ENCODE measurements around the gene DCAF5. TPM values are rescaled to one million over a fixed set of nuclear protein-coding genes. Genes with fewer than 3 reads are reported as not detected.

Gene DCAF5
- total and polyA plus RNA-seq, 2 donors (not counting 1 experiment from before 2014, with no cell fraction given), result 62.2 to 65.5 TPM

GRCh38 chr14:69040353-69040752, 112.6 kb downstream of the DCAF5 start:
- no CpG with 5 or more reads among the region's 2 CpGs for WGBS (ENCODE audit: insufficient coverage)
- Histone ChIP-seq H3K36me3 (replicated peaks in 1 of 2; ENCODE audit: control extremely low read depth in 1 of 2, control insufficient read depth in 1 of 2, extremely low read depth in 1 of 2, insufficient read depth in 2 of 2, low read length in 1 of 2) (no peaks in the 10 kb centered on the region), H3K4me1 (ENCODE audit: control insufficient read depth in 2 of 2, insufficient read depth in 2 of 2, low read length in 2 of 2) (no peaks in the 10 kb centered on the region), H3K4me2 (replicated peaks; ENCODE audit: low read depth, low read length, poor library complexity, severe bottlenecking) (no peak overlapping the region), H3K9me3 (ENCODE audit: control extremely low read depth in 1 of 3, control insufficient read depth in 2 of 3, insufficient read depth in 1 of 3, low read length in 2 of 3) (peaks cover 0 to 2% (median 0%) of the 10 kb centered on the region in 3 donors), H3K4me3 (ENCODE audit: control extremely low read depth in 1 of 5, extremely low read depth in 1 of 5, insufficient read depth in 1 of 5, low read depth in 2 of 5, low read length in 4 of 5) (no peak overlapping the region), H3K9ac (ENCODE audit: low read length) (no peak overlapping the region), H2AFZ (ENCODE audit: insufficient read depth, low read depth, low read length, poor library complexity, severe bottlenecking) (no peak overlapping the region), H3K79me2 (ENCODE audit: control insufficient read depth, insufficient read depth, low read length) (no peaks in the 10 kb centered on the region), H3K27me3 (replicated peaks in 1 of 4; ENCODE audit: control extremely low read depth in 1 of 4, control insufficient read depth in 3 of 4, insufficient read depth in 4 of 4, low read length in 3 of 4) (peaks cover 0 to 37% (median 11%) of the 10 kb centered on the region in 4 experiments), H4K20me1 (ENCODE audit: control insufficient read depth, insufficient read depth, low read length, poor library complexity, severe bottlenecking) (no peaks in the 10 kb centered on the region), H3K27ac (ENCODE audit: low read length in 2 of 2) (no peak overlapping the region)
- TF ChIP-seq EZH2 (IDR thresholded peaks at IDR 0.05; ENCODE audit: borderline replicate concordance, insufficient read depth, low read depth, low read length, poor library complexity, severe bottlenecking) (no peak), CTCF (IDR thresholded peaks at IDR 0.05) (no peak)
- H3K4me1 Mint-ChIP-seq, result no peaks in the 10 kb centered on the region
- H3K9me3 Mint-ChIP-seq (ENCODE audit: insufficient read depth), result no peaks in the 10 kb centered on the region
- ATAC-seq (ENCODE audit: low read depth) (no peak), DNase-seq (no peak)
- POLR2A ChIA-PET, result no interaction called here
- CTCF ChIA-PET, result no interaction called here
- no peak overlapping the region for H3K4me3 Mint-ChIP-seq
- H3K27me3 Mint-ChIP-seq, result peaks cover 53% of the 10 kb centered on the region
- intact Hi-C loops (cut with micrococcal nuclease), result no loop called here
- H3K27ac Mint-ChIP-seq, result no peak overlapping the region

- Histone ChIP-seq H3K4me3 (ENCODE audit: control extremely low read depth in 1 of 5, extremely low read depth in 1 of 5, insufficient read depth in 1 of 5, low read depth in 2 of 5, low read length in 4 of 5) (no peak overlapping the region), H3K36me3 (replicated peaks in 1 of 2; ENCODE audit: control extremely low read depth in 1 of 2, control insufficient read depth in 1 of 2, extremely low read depth in 1 of 2, insufficient read depth in 2 of 2, low read length in 1 of 2) (no peaks in the 10 kb centered on the region), H3K4me1 (ENCODE audit: control insufficient read depth in 2 of 2, insufficient read depth in 2 of 2, low read length in 2 of 2) (no peaks in the 10 kb centered on the region), H3K79me2 (ENCODE audit: control insufficient read depth, insufficient read depth, low read length) (no peaks in the 10 kb centered on the region), H3K27ac (ENCODE audit: low read length in 2 of 2) (no peak overlapping the region), H4K20me1 (ENCODE audit: control insufficient read depth, insufficient read depth, low read length, poor library complexity, severe bottlenecking) (no peaks in the 10 kb centered on the region), H3K27me3 (replicated peaks in 1 of 4; ENCODE audit: control extremely low read depth in 1 of 4, control insufficient read depth in 3 of 4, insufficient read depth in 4 of 4, low read length in 3 of 4) (peaks cover 0 to 37% (median 11%) of the 10 kb centered on the region in 4 experiments), H3K4me2 (replicated peaks; ENCODE audit: low read depth, low read length, poor library complexity, severe bottlenecking) (no peak overlapping the region), H2AFZ (ENCODE audit: insufficient read depth, low read depth, low read length, poor library complexity, severe bottlenecking) (no peak overlapping the region), H3K9ac (ENCODE audit: low read length) (no peak overlapping the region), H3K9me3 (ENCODE audit: control extremely low read depth in 1 of 3, control insufficient read depth in 2 of 3, insufficient read depth in 1 of 3, low read length in 2 of 3) (peaks cover 0 to 2% (median 0%) of the 10 kb centered on the region in 3 donors)
- intact Hi-C loops (cut with micrococcal nuclease), result no loop called here
- no peak for ATAC-seq (ENCODE audit: low read depth)
- Mint-ChIP-seq H3K4me1 (no peaks in the 10 kb centered on the region), H3K9me3 (ENCODE audit: insufficient read depth) (no peaks in the 10 kb centered on the region), H3K4me3 (no peak overlapping the region), H3K27me3 (peaks cover 48% of the 10 kb centered on the region), H3K27ac (no peak overlapping the region)
- DNase-seq, result no peak
- TF ChIP-seq EZH2 (IDR thresholded peaks at IDR 0.05; ENCODE audit: borderline replicate concordance, insufficient read depth, low read depth, low read length, poor library complexity, severe bottlenecking) (no peak), CTCF (IDR thresholded peaks at IDR 0.05) (no peak)
- ChIA-PET CTCF (no interaction called here), POLR2A (no interaction called here)
Observed at GRCh38 chr14:69039288-69039628, 113.7 kb downstream of the DCAF5 start.

Data from B cell (primary cell).